Measurements from ENCODE around the gene BPGM.

The BPGM gene

DNA sequence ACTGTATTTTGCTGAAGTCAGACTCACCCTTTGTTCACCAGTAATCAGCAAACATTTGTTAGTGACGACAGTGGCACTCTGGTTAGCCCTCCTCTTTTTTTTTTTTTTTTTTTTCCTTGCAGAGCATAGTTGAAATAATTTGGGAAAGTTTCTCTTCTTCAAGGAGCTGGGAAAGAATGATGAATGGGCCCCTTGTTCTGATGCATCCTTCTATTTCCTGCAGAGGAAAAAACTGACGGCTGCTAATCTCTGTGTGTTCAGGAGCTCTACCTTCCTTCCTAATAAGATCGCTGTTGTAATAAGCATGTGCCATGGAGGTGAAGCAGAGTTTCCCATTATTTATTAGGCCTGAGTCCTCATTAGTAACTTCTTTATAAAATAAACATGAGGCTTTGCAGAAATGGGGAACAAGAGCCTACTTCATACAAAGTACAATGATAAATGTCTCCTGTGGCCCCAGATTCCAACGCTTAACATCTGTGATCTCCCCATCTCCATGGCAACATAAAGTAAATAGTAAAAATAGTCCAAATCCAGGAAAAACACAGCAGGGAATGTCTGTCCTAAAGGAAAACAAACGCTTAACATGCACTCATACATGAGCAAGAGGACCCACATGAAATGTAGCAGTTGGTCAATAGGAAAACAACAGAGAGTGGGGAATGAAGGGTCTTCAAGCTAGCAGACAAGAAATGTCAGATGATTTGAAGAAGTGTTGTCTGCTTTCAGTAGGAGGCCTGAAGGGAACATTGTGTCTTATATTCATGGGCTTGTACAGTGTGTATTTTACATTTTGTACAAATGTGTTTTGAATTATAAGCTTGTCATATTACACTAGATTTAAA lies 73.7 kb downstream of the BPGM start:
- DNase-seq (ENCODE audit: low spot score), result no peak

DNA sequence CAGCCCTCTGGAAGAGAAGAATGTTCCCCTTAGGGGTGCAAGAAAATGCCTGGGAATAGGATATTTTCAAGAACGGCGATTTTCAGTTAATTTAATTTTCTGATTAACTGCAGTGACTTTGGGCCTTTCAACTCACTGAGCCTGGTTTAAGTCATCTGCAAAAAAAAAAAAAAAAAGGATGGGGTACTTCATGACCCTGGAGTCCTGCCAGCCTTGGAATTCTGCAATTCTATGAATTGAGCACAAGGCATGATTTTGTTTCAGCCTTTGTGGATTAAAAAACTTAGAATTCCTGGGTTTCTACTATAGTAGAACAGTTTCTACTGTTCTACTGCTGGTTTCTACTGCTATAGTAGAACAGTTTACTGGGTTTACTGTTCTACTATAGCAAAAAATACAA lies 74.5 kb downstream of the BPGM start:
- no peak for DNase-seq (ENCODE audit: low spot score)

DNA sequence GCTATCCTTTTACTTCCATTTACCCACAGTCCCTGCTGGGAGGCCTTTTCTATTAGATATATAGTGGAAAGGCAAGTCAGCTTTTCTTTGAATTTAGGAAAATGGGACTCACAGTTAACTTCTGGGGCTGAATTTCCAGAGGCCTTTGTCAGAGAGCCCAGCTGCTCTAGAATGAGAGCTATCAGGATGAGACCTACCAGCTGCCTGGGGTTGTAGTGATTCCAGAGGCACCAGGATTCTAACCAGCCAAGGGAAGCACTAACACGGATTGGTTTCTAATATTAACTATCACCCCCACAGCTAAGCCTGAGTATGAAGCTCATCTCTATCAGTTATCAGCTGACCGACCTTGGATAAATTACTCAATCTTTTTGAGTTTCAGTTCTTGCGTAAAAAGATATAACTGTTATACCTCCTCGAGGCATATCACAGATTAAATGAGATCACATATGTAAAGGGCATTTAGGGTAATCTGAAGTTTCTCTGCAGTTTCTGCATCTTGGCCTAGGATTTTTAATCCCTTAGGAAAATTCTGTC lies 76.2 kb downstream of the BPGM start:
- no peak for DNase-seq (ENCODE audit: low spot score)

DNA sequence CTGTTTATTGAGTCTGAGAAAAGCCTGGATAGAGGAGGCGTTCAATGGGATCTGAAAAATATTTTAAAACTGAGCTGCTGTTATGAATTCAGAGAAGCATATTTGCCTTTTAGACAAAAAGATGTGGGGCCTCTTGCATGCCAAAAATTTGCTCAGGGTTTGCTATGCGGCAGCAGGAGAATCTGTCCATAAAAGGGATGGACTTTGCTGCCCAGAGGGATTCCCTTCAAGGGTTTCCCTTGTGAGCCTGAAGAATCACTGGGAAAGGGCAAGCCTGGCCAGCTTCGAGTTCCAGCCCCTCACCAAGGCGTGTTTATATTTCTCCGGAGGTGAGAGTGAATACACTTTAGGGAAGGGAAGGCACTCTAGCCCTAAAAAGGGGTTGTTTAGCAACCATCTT lies 77.2 kb downstream of the BPGM start:
- DNase-seq (ENCODE audit: low spot score), result no peak

DNA sequence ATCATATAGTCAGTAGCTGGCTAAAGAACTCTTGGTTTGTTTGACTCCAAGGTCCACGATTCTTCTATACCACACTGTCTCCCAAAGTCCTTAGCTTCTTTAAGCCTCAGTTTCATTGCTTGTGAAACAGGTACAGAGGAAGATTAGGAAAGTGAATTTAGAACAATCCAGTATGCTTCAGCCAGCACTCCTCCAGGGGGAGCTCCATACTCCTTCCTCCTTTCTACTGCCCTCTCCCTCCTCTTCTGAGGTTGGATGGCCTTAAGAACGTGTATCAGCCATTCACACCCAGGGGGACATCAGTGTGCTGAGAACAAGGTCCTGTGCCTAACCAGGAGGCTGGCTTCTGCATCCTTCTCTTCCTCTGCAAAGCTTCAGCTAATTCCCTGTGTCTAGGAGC lies 78.0 kb downstream of the BPGM start:
- DNase-seq (ENCODE audit: low spot score), result peak; percentile 64

DNA sequence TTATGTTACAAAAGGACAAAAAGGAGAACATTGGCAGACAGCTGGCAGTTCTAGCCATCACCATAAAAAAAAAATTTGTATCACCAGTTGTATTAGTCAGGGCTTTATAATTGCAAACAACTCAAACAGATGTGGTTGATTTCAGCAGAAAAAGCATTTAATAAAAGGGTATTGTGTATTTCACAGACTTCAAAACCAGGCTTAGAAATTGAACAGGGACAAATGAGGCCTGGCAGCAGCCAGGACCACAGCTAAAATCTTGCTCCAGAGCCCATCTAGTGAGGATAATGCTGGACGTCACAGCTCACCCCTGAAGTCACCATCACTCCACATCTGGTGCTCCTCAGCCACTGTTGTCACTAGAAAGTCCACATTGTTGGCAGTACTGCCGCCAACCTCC lies 79.9 kb downstream of the BPGM start:
- DNase-seq (ENCODE audit: low spot score), result no peak

DNA sequence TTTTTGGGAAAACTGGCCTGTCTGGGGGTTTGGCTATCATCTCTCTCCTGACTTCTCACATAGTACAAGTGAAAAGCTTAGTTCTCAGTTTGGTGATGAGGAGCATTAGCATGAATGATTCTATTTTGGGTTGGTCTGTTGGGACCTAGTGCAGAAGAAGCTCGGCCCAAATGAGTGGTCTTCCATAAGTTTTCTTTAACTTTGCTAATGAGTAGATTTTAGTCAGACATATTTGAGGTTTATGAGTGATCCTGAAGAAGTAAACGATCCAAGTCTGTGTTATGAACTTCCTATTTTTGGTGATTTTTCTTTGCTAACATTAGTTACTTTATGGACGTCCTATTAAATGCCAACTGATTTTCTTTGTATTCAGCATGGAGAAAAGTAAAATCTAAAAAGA lies 81.1 kb downstream of the BPGM start:
- no peak for DNase-seq (ENCODE audit: low spot score)
